HL-60 (cell line): ENCODE data around the gene MTR.

ENCODE experiments used
- CTCF ChIP-seq: IDR thresholded peaks from one replicate; pipeline ENCODE4 v1.5.1; 2011; ENCODE audit warnings: low read length, control low read depth, inconsistent platforms; ENCODE audit not compliant: insufficient read depth
- POLR2AphosphoS5 ChIP-seq: IDR thresholded peaks from 2 replicates; pipeline ENCODE4 v1.6.1; 2012; ENCODE audit warnings: low read depth
- TF ChIP-seq, protein P1 (sequence below): IDR thresholded peaks from 2 replicates; pipeline ENCODE4 v1.6.1; 2012; ENCODE audit warnings: low read depth; ENCODE audit not compliant: insufficient replicate concordance

DNA sequence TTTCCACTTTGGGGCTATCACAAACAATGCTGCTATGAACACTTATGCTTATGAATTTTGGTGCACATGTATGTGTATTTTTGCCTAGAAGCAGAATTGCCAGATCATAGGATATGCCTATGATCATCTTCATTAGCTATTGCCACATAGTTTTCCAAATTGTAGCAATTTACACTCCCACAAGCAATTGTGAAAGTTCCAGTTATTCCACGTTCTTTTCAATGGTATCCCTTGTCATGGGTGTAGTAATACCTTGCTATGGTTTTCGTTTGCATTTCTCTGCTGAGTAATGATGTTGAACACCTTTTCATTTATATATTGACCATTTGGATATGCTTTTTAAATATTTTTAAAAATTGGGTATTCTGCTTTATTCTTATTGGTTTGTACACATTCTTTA, 82.6 kb downstream of the MTR start:
- TF ChIP-seq CTCF (no peak), POLR2AphosphoS5 (no peak)
- TF ChIP-seq, protein P1, sequence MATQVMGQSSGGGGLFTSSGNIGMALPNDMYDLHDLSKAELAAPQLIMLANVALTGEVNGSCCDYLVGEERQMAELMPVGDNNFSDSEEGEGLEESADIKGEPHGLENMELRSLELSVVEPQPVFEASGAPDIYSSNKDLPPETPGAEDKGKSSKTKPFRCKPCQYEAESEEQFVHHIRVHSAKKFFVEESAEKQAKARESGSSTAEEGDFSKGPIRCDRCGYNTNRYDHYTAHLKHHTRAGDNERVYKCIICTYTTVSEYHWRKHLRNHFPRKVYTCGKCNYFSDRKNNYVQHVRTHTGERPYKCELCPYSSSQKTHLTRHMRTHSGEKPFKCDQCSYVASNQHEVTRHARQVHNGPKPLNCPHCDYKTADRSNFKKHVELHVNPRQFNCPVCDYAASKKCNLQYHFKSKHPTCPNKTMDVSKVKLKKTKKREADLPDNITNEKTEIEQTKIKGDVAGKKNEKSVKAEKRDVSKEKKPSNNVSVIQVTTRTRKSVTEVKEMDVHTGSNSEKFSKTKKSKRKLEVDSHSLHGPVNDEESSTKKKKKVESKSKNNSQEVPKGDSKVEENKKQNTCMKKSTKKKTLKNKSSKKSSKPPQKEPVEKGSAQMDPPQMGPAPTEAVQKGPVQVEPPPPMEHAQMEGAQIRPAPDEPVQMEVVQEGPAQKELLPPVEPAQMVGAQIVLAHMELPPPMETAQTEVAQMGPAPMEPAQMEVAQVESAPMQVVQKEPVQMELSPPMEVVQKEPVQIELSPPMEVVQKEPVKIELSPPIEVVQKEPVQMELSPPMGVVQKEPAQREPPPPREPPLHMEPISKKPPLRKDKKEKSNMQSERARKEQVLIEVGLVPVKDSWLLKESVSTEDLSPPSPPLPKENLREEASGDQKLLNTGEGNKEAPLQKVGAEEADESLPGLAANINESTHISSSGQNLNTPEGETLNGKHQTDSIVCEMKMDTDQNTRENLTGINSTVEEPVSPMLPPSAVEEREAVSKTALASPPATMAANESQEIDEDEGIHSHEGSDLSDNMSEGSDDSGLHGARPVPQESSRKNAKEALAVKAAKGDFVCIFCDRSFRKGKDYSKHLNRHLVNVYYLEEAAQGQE, result no peak
